Epithelial cell of proximal tubule (primary cell): ENCODE measurements around the gene KCMF1. TPM values are rescaled to one million over a fixed set of nuclear protein-coding genes. Genes with fewer than 3 reads are reported as not detected.
A peak's percentile ranks its signal among the peaks of the same experiment; 100 is the strongest.

ENCODE experiments used
- DNase-seq: peaks from one replicate; pipeline ENCODE4 v3.0.0-alpha.2; 2011; ENCODE audit warnings: low read depth
- H3K4me3 ChIP-seq: 2 replicates; pipeline ENCODE4 v1.5.1; 2011; ENCODE audit warnings: low read depth, mild to moderate bottlenecking, low read length
- CTCF ChIP-seq: conservative IDR thresholded peaks from 2 replicates; pipeline ENCODE4 v1.5.1; 2012; ENCODE audit warnings: low read depth, mild to moderate bottlenecking, low read length
- total RNA-seq: library from RNA; depleted of rRNA; stranded (reverse); fragments of >200 nt; gene quantifications from 2 replicates; pipeline ENCODE4 v1.2.3, GENCODE V29; 2015

The KCMF1 gene
- total RNA-seq, 1 donor from 2014 or later = 43.0 TPM

- no peak overlapping the region for H3K4me3 ChIP-seq
- TF ChIP-seq CTCF = no peak
- no peak for DNase-seq
These were observed 41.9 kb downstream of the KCMF1 start for GRCh38 chr2:85012855-85013254.

- DNase-seq = no peak
- TF ChIP-seq CTCF = peak; percentile 30
- no peak overlapping the region for H3K4me3 ChIP-seq
These were observed 44.8 kb downstream of the KCMF1 start for GRCh38 chr2:85015653-85016360.

- no peak overlapping the region for H3K4me3 ChIP-seq
- no peak for DNase-seq
- TF ChIP-seq CTCF = no peak
These were observed 45.5 kb downstream of the KCMF1 start for GRCh38 chr2:85016446-85016845.

GRCh38 chr2:85017411-85018048 is 46.6 kb downstream of the KCMF1 start:
- H3K4me3 ChIP-seq = no peak overlapping the region
- TF ChIP-seq CTCF = peak; percentile 37
- no peak for DNase-seq

- TF ChIP-seq CTCF = no peak
- no peak for DNase-seq
- H3K4me3 ChIP-seq = no peak overlapping the region
These were observed 47.1 kb downstream of the KCMF1 start for GRCh38 chr2:85018049-85018447.

- TF ChIP-seq CTCF = no peak
- no peak for DNase-seq
- H3K4me3 ChIP-seq = no peak overlapping the region
These were observed 48.2 kb downstream of the KCMF1 start for GRCh38 chr2:85019121-85019520.

GRCh38 chr2:85022232-85022631 is 51.3 kb downstream of the KCMF1 start:
- TF ChIP-seq CTCF = no peak
- H3K4me3 ChIP-seq = no peak overlapping the region
- no peak for DNase-seq
